H1 (cell line): ENCODE measurements around the gene F2. TPM values are rescaled to one million over a fixed set of nuclear protein-coding genes. Genes with fewer than 3 reads are reported as not detected.

Experiments used
- ASH2L ChIP-seq: fragments of 200-600, 300-600 bp; sonication (generic); IDR thresholded peaks from one replicate; pipeline ENCODE4 v1.7.1; 2017; ENCODE audit warnings: low read length
- BCL11A ChIP-seq, 2 experiments: IDR thresholded peaks; one replicate each; pipeline ENCODE4 v1.6.1; 2011; ENCODE audit warnings: low read depth in 2 of 2, low read length in 2 of 2, mild to moderate bottlenecking in 2 of 2
- CBX8 ChIP-seq: fragments of 300-800, 300-1000 bp; sonication (generic); IDR thresholded peaks from 2 replicates; pipeline ENCODE4 v1.7.1; 2016; ENCODE audit warnings: low read depth, low read length, borderline replicate concordance
- CEBPB ChIP-seq: IDR thresholded peaks from 2 replicates; pipeline ENCODE4 v1.6.1; 2012; ENCODE audit warnings: low read depth, low read length
- CHD1 ChIP-seq: IDR thresholded peaks from 2 replicates; pipeline ENCODE4 v1.6.1; 2012; ENCODE audit warnings: low read depth, low read length, improper control_type of control experiment
- GABPA ChIP-seq: IDR thresholded peaks from 2 replicates; pipeline ENCODE4 v1.6.1; 2011; ENCODE audit warnings: mild to moderate bottlenecking, low read length, moderate library complexity, borderline replicate concordance; ENCODE audit not compliant: insufficient read depth
- JUND ChIP-seq: IDR thresholded peaks from 2 replicates; pipeline ENCODE4 v1.6.1; 2011; ENCODE audit warnings: mild to moderate bottlenecking, improper control_type of control experiment, low read length
- KDM4A ChIP-seq: IDR thresholded peaks from one replicate; pipeline ENCODE4 v1.7.1; 2012; ENCODE audit warnings: low read depth, mild to moderate bottlenecking, moderate library complexity, low read length, inconsistent platforms; ENCODE audit not compliant: severe bottlenecking
- NRF1 ChIP-seq: IDR thresholded peaks from 2 replicates; pipeline ENCODE4 v1.6.1; 2011; ENCODE audit warnings: mild to moderate bottlenecking, low read depth, low read length, improper control_type of control experiment
- PHF8 ChIP-seq: fragments of 200-600 bp; sonication (generic); conservative IDR thresholded peaks from 2 replicates; pipeline ENCODE4 v1.7.1; 2012; ENCODE audit warnings: low read depth, mild to moderate bottlenecking, inconsistent platforms, low read length, moderate library complexity
- POLR2A ChIP-seq, 2 experiments: IDR thresholded peaks; 1 replicate in 1 of 2; 2 replicates in 1 of 2; pipeline ENCODE4 v1.6.1; 2011; ENCODE audit warnings: low read depth in 2 of 2, low read length in 2 of 2, mild to moderate bottlenecking in 2 of 2; ENCODE audit errors: control extremely low read depth in 1 of 2
- SAP30 ChIP-seq: fragments of 300-600 bp; sonication (generic); IDR thresholded peaks from 2 replicates; pipeline ENCODE4 v1.7.1; 2012; ENCODE audit warnings: low read length, moderate library complexity, mild to moderate bottlenecking, inconsistent platforms; ENCODE audit not compliant: insufficient read depth, insufficient replicate concordance
- SIRT6 ChIP-seq: IDR thresholded peaks from one replicate; pipeline ENCODE4 v1.7.1; 2012; ENCODE audit warnings: low read length, inconsistent platforms
- SIX5 ChIP-seq: IDR thresholded peaks from 2 replicates; pipeline ENCODE4 v1.6.1; 2011; ENCODE audit warnings: mild to moderate bottlenecking, low read depth, low read length
- SRF ChIP-seq: IDR thresholded peaks from 2 replicates; pipeline ENCODE4 v1.6.1; 2011; ENCODE audit warnings: mild to moderate bottlenecking, low read depth, low read length, moderate library complexity
- TAF7 ChIP-seq: optimal IDR thresholded peaks from 2 replicates; pipeline ENCODE3; 2011; ENCODE audit warnings: low read depth, mild to moderate bottlenecking, inconsistent platforms, low read length, moderate library complexity, borderline replicate concordance
- TBP ChIP-seq: IDR thresholded peaks from 2 replicates; pipeline ENCODE4 v1.6.1; 2011; ENCODE audit warnings: low read depth, low read length, improper control_type of control experiment
- TCF12 ChIP-seq: IDR thresholded peaks from 2 replicates; pipeline ENCODE4 v1.6.1; 2011; ENCODE audit warnings: low read depth, mild to moderate bottlenecking, low read length
- ZNF274 ChIP-seq: IDR thresholded peaks from 2 replicates; pipeline ENCODE4 v1.7.0; 2012; ENCODE audit warnings: low read length, borderline replicate concordance; ENCODE audit errors: extremely low read depth
- polyA plus RNA-seq, 7 experiments: library from polyadenylated mRNA; depleted of rRNA in 3 of 7; stranded (reverse) in 5 of 7; unstranded in 2 of 7; fragments of >200 nt in 5 of 7; fragments of 200-250 nt in 2 of 7; gene quantifications; 1 replicate in 5 of 7; 2 replicates in 1 of 7; 4 replicates in 1 of 7; pipeline versions ENCODE4 v1.2.1 to v1.2.3, GENCODE V29; 2011 to 2013; ENCODE audit warnings: missing spikeins in 2 of 7, mixed read lengths in 2 of 7
- total RNA-seq: library from RNA; stranded (reverse); fragmentation: NEBNext Ultra II Directional; extraction: Animal tissue kit (Norgen Biotek cat#: 25700); gene quantifications from 2 replicates; pipeline ENCODE4 v1.2.1, GENCODE V29; 2021
- TF ChIP-seq, protein P1 (sequence below): IDR thresholded peaks from 2 replicates; pipeline ENCODE4 v1.6.1; 2012; ENCODE audit warnings: low read length, inconsistent platforms
- TF ChIP-seq, protein P2 (sequence below): IDR thresholded peaks from 2 replicates; pipeline ENCODE4 v1.6.1; 2011; ENCODE audit warnings: low read length, improper control_type of control experiment

The F2 gene
- total and polyA plus RNA-seq, 2 of the 8 experiments (the other 6 are each of a cell fraction or from before 2014, with no cell fraction given) = 0.11 TPM; not detected in 1

DNA sequence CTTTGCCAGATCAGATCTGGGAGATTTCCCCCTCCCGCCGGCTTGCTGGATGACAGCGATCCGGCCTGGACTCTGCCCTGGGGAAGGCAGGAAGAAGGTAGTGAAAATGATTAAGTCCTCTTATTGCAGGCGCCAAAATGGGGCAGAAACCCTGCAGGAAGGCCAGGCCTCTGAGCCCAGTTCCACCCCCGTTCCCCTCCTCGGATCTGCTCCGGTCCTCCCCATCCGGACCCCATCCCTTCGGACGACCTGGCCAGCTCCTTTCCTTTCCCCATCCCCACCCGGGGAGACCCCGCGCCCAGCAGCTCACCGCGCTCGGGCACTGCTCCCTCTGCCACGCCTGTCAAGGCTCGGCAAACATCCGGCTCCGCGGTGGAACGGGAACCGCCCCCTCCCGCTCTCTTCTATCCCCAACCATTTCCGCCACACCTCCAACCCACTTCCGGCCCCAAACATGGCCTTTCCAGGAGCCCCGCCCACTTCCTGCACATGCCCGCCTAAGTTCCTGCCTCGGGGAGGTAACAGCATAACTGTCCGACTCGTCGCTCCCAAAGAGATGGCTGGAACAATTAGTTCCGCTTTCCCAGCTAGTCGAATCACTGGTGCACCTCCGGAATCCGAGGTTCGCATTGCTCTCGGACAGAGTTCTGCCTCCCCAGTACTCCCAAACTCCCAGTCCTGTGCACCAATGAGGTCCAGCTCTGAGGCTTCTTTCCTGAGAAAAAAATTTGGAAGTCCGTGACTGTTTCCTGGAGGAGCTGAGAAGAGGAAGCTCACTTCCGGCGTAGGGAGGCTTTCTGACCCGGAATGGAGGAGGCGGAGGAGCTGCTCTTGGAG is 18.6 kb upstream of the F2 start, which contains the start of the genes ARHGAP1 and ZNF408 (continued):
- TF ChIP-seq, protein P1, sequence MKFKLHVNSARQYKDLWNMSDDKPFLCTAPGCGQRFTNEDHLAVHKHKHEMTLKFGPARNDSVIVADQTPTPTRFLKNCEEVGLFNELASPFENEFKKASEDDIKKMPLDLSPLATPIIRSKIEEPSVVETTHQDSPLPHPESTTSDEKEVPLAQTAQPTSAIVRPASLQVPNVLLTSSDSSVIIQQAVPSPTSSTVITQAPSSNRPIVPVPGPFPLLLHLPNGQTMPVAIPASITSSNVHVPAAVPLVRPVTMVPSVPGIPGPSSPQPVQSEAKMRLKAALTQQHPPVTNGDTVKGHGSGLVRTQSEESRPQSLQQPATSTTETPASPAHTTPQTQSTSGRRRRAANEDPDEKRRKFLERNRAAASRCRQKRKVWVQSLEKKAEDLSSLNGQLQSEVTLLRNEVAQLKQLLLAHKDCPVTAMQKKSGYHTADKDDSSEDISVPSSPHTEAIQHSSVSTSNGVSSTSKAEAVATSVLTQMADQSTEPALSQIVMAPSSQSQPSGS = 0 out of 2 replicates have a peak, but pooled peaks have one; percentile 56
- TF ChIP-seq SIRT6 (no peak), JUND (no peak), POLR2A (IDR thresholded peaks at IDR 0.05; ENCODE audit: control extremely low read depth in 1 of 2, low read depth in 2 of 2, low read length in 2 of 2) (peak in 1 of 2 experiments; percentile 77; a peak in 2 of 3 replicates), CBX8 (no peak), KDM4A (peak; percentile 97), SAP30 (peak; percentile 86), SRF (peak; percentile 96), GABPA (peak; percentile 95), ZNF274 (no peak), CHD1 (no peak), TAF7 (peak; percentile 91), SIX5 (no peak), PHF8 (peak; percentile 55; the same call in 1 of the 2 replicates), TCF12 (no peak), TBP (peak; percentile 65), ASH2L (peak; percentile 96), BCL11A (IDR thresholded peaks at IDR 0.05; ENCODE audit: low read depth in 2 of 2, low read length in 2 of 2) (no peak), NRF1 (no peak), CEBPB (no peak)
- TF ChIP-seq, protein P2, sequence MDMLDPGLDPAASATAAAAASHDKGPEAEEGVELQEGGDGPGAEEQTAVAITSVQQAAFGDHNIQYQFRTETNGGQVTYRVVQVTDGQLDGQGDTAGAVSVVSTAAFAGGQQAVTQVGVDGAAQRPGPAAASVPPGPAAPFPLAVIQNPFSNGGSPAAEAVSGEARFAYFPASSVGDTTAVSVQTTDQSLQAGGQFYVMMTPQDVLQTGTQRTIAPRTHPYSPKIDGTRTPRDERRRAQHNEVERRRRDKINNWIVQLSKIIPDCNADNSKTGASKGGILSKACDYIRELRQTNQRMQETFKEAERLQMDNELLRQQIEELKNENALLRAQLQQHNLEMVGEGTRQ = peak; percentile 13; the same call in 1 of the 2 replicates
